HG03439 (cell line): Measurements from ENCODE around the gene PDE5A.

ENCODE experiments used
- ATAC-seq: cut with Tn5 transposase; IDR thresholded peaks from one replicate; pipeline ENCODE4 v1.9.1; 2021; ENCODE audit warnings: mild to moderate bottlenecking, moderate library complexity; ENCODE audit not compliant: unreplicated experiment

PDE5A gene

GRCh38 chr4:119628281-119629141, at the start of gene PDE5A:
Gene PDE5A, minus strand, starts transcription at chr4:119628804. Its CDS starts 133 bp downstream, at chr4:119628671.
- peak; percentile 89 for ATAC-seq

- no peak for ATAC-seq
These were observed 47.5 kb upstream of the PDE5A start for GRCh38 chr4:119676101-119676500.

- no peak for ATAC-seq
These were observed 46.8 kb upstream of the PDE5A start for GRCh38 chr4:119675391-119675790.

GRCh38 chr4:119672938-119673337, 44.3 kb upstream of the PDE5A start:
- no peak for ATAC-seq

- no peak for ATAC-seq
These were observed 43.5 kb upstream of the PDE5A start for GRCh38 chr4:119672086-119672485.

GRCh38 chr4:119671205-119671604, 42.6 kb upstream of the PDE5A start:
- no peak for ATAC-seq

- no peak for ATAC-seq
These were observed 39.2 kb upstream of the PDE5A start for GRCh38 chr4:119667802-119668201.

GRCh38 chr4:119666653-119667091, 38.1 kb upstream of the PDE5A start:
- no peak for ATAC-seq

GRCh38 chr4:119665752-119666151, 37.1 kb upstream of the PDE5A start:
- ATAC-seq = no peak

GRCh38 chr4:119664168-119664907, 35.7 kb upstream of the PDE5A start:
- ATAC-seq = peak; percentile 31

GRCh38 chr4:119663160-119663788, 34.7 kb upstream of the PDE5A start:
- peak; percentile 67 for ATAC-seq

GRCh38 chr4:119662612-119663011, 34.0 kb upstream of the PDE5A start:
- peak; percentile 16 for ATAC-seq

GRCh38 chr4:119661231-119661630, 32.6 kb upstream of the PDE5A start:
- ATAC-seq = no peak

- no peak for ATAC-seq
These were observed 31.0 kb upstream of the PDE5A start for GRCh38 chr4:119659576-119659975.

GRCh38 chr4:119657111-119657611, 28.6 kb upstream of the PDE5A start:
- no peak for ATAC-seq

- no peak for ATAC-seq
These were observed 27.7 kb upstream of the PDE5A start for GRCh38 chr4:119656342-119656741.

GRCh38 chr4:119655111-119655837, 26.7 kb upstream of the PDE5A start:
- no peak for ATAC-seq

- no peak for ATAC-seq
These were observed 25.4 kb upstream of the PDE5A start for GRCh38 chr4:119653990-119654389.

GRCh38 chr4:119652998-119653397, 24.4 kb upstream of the PDE5A start:
- ATAC-seq = no peak

- no peak for ATAC-seq
These were observed 19.8 kb upstream of the PDE5A start for GRCh38 chr4:119648398-119648797.

- no peak for ATAC-seq
These were observed 19.0 kb upstream of the PDE5A start for GRCh38 chr4:119647558-119647957.
